ENCODE results near the gene PRDM11. TPM values are rescaled to one million over a fixed set of nuclear protein-coding genes. Genes with fewer than 3 reads are reported as not detected.

The PRDM11 gene
- total and polyA plus RNA-seq, 2 of the 8 experiments (the other 6 are each of a cell fraction or from before 2014, with no cell fraction given), result 3.6 to 11.7 TPM

DNA sequence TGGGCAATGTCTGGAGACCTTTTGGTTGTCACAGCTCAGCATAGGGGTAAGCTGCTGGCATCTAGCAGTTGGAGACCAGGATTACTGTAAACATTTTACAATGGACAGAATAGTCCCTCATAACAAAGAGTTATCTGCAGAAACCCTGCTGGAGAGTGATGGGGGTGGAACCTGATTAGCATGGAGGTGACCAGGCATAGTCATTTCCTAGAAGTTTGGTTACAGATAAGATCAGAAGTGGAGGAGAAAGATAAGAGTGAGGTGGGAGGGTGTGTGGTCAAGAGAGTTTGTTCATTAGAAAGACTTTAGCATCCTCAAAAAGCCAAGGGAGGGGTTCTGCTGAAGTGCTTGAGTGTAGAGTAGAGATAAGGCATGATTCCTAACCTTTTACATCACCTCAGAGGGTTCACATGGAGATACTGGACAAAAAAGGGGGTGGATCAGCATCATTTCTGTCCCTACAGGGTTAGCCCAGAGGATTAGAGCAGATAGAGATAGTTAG lies 38.8 kb downstream of the PRDM11 start:
- Histone ChIP-seq H2AFZ (ENCODE audit: low read length) (no peak overlapping the region), H3K9ac (replicated peaks in 1 of 4; ENCODE audit: extremely low read depth in 1 of 4, low read depth in 3 of 4, low read length in 3 of 4) (no peak overlapping the region), H3K4ac (replicated peaks; ENCODE audit: insufficient read length, low read depth, low read length) (no peak overlapping the region), H3K4me3 (ENCODE audit: extremely low read depth in 1 of 4, insufficient read depth in 2 of 4, low read depth in 3 of 4, low read length in 4 of 4) (no peak overlapping the region), H3K27ac (ENCODE audit: low read depth, low read length) (no peak overlapping the region), H3K79me2 (ENCODE audit: control insufficient read depth in 1 of 2, insufficient read depth in 2 of 2, low read length in 2 of 2) (no peaks in the 10 kb centered on the region), H2BK5ac (ENCODE audit: low read depth, low read length) (no peak overlapping the region), H3K56ac (replicated peaks; ENCODE audit: insufficient read length, low read depth, low read length) (no peak overlapping the region), H3K23ac (ENCODE audit: insufficient read length) (no peak overlapping the region), H2BK20ac (ENCODE audit: low read length) (no peak overlapping the region), H3K14ac (ENCODE audit: insufficient read length) (no peak overlapping the region), H4K20me1 (replicated peaks in 1 of 2; ENCODE audit: control insufficient read depth in 1 of 2, insufficient read depth in 2 of 2, low read length in 2 of 2) (peaks cover 0 to 1% of the 10 kb centered on the region in 2 experiments), H4K8ac (ENCODE audit: extremely low read depth, insufficient read depth, low read length) (no peak overlapping the region), H2AK5ac (ENCODE audit: low read depth, low read length) (no peak overlapping the region), H2BK12ac (ENCODE audit: low read depth, low read length) (no peak overlapping the region), H3K79me1 (ENCODE audit: low read depth, low read length) (0 out of 2 replicates have a peak, but pooled peaks cover 2% of the 10 kb centered on the region), H3K23me2 (ENCODE audit: low read depth, low read length) (no peaks in the 10 kb centered on the region; the same call in 1 of the 2 replicates), H3K27me3 (replicated peaks in 1 of 4; ENCODE audit: control insufficient read depth in 3 of 4, extremely low read depth in 1 of 4, insufficient read depth in 3 of 4, low read length in 3 of 4) (no peaks in the 10 kb centered on the region), H4K5ac (ENCODE audit: insufficient read length, low read depth, low read length) (no peak overlapping the region), H2BK15ac (ENCODE audit: low read length) (no peak overlapping the region), H4K91ac (replicated peaks; ENCODE audit: insufficient read length, low read length) (no peak overlapping the region), H2BK120ac (replicated peaks; ENCODE audit: low read depth, low read length) (no peak overlapping the region), H3K36me3 (ENCODE audit: control insufficient read depth in 2 of 4, insufficient read depth in 4 of 4, low read length in 3 of 4) (no peaks in the 10 kb centered on the region; a peak in 2 of 8 replicates), H3K4me2 (ENCODE audit: insufficient read depth in 1 of 2, low read depth in 2 of 2, low read length in 2 of 2) (no peak overlapping the region), H3K18ac (ENCODE audit: extremely low read depth, low read length) (no peak overlapping the region), H3K9me3 (ENCODE audit: insufficient read depth in 2 of 2, low read depth in 1 of 2, low read length in 1 of 2) (no peaks in the 10 kb centered on the region), H3K4me1 (replicated peaks in 1 of 4; ENCODE audit: control insufficient read depth in 3 of 4, insufficient read depth in 4 of 4, low read length in 3 of 4) (peaks cover 0 to 9% (median 7%) of the 10 kb centered on the region in 4 experiments; a peak in 6 of 7 replicates)
- FAIRE-seq (no peak), DNase-seq (ENCODE audit: low read depth in 1 of 2, low spot score in 2 of 2) (no peak)
- ChIA-PET CTCF (ENCODE audit: partially characterized antibody) (interaction anchor here (0.8 to 3.3 kb wide), 8 partner anchors 15 to 106 kb away, joined by 3 to 23 read pairs (median 7); no protein-coding TSS in a partner anchor), POLR2A (ENCODE audit: partially characterized antibody) (no interaction called here)
- no peak for TF ChIP-seq BCL11A (IDR thresholded peaks at IDR 0.05; ENCODE audit: low read depth in 2 of 2, low read length in 2 of 2)
- no peak for TF ChIP-seq EP300 (IDR thresholded peaks at IDR 0.05; ENCODE audit: borderline replicate concordance in 1 of 2, low read depth in 2 of 2, low read length in 2 of 2)
- TF ChIP-seq JUN (IDR thresholded peaks at IDR 0.05; ENCODE audit: low read depth, low read length), result no peak
- TF ChIP-seq HDAC6 (IDR thresholded peaks at IDR 0.05; ENCODE audit: low read depth, low read length), result no peak
- TF ChIP-seq SP2 (IDR thresholded peaks at IDR 0.05; ENCODE audit: low read length), result no peak
- TF ChIP-seq FOSL1 (IDR thresholded peaks at IDR 0.05; ENCODE audit: insufficient read depth, low read depth, low read length), result no peak
- no peak for TF ChIP-seq SIRT6 (IDR thresholded peaks at IDR 0.05; ENCODE audit: low read length)
- TF ChIP-seq TAF7 (optimal IDR thresholded peaks at IDR 0.05; ENCODE audit: borderline replicate concordance, low read depth, low read length), result no peak
- TF ChIP-seq CBX8 (IDR thresholded peaks at IDR 0.05; ENCODE audit: borderline replicate concordance, low read depth, low read length), result no peak

All from H1 (cell line).